Measurements from ENCODE around the gene IL36RN. TPM values are rescaled to one million over a fixed set of nuclear protein-coding genes. Genes with fewer than 3 reads are reported as not detected.

Gene IL36RN
- total RNA-seq: not detected in 2 replicates

GRCh38 chr2:113058998-113059960 lies at the start of gene IL36RN:
Gene IL36RN (plus strand): TSS chr2:113059198. CDS start chr2:113059439, 241 bp downstream.

DNA sequence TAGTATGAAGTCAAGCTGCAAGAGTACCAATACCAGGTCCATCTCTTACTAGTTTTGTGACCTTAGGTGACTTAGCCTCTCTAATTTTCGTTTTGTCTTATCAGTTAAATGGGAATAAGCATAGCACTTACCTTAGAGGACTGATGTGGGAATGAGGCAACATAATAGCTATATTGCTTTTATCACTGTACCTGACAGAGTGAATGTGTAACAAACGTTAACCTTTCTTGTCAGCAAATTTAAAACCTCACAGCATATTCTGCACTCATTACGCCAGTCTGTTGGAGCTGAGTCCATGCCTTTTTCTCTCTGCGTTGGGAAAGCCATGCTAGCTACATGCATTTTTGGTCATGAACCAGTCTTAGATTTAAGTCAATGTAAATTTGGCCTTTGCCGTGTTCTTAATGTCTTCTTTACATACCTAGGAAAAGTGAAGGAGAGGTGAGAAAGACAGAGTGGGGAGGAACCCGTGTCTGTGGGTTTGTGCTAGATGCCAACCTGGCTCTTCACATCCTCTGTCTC lies 6.5 kb upstream of the IL36RN start, which contains the start of gene IL36B:
TSS of gene IL36B (minus strand) at position 472 of the 522 bp plus-strand sequence.

DNA sequence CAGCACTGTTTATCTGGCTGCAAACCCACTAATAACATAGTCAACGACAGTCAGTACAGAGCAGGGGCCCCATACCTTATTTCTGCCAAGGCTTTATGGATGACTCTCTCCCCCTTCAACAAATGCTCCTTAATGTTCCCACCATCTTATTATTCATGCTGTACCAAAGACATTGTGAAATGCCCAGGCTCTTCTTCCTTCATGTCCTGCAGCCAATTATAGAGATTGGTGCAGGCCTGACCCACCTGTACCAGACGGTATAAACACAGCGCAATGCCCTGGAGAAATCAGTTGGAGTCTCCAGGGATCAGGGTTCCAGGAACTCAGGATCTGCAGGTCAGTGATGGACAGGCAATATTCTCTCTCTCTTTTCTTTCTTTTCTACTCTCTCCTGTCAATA lies 8.7 kb downstream of the IL36RN start, which contains the start of gene IL1F10:
TSS of gene IL1F10 (plus strand) at position 290 of the 400 bp plus-strand sequence. CDS start 4,769 bp downstream, outside the sequence.

Other genes with a start within 250 kb of the IL36RN start
- 2.6 and 11.9 TPM in 2 replicates for gene IL1B, start 222.4 kb upstream of the IL36RN start, total RNA-seq
- gene IL37, start 148.0 kb upstream of the IL36RN start, total RNA-seq: not detected in 2 replicates
- gene IL36G, start 81.2 kb upstream of the IL36RN start, total RNA-seq: not detected in 2 replicates
- not detected in 2 replicates for gene IL36A, start 53.7 kb upstream of the IL36RN start, total RNA-seq
- not detected in 2 replicates for gene IL36B, start 6.3 kb upstream of the IL36RN start, total RNA-seq
- gene IL1F10, start 8.8 kb downstream of the IL36RN start, total RNA-seq: not detected in 2 replicates
- not detected in 2 replicates for gene IL1RN, start 68.4 kb downstream of the IL36RN start, total RNA-seq
- 0.72 and 1.4 TPM in 2 replicates for gene PSD4, start 114.8 kb downstream of the IL36RN start, total RNA-seq
- gene PAX8, start 219.7 kb downstream of the IL36RN start, total RNA-seq: 0.91 and 1.6 TPM in 2 replicates